ENCODE data around the gene FUT4.

GRCh38 chr11:94526645-94527438 is 16.9 kb upstream of the FUT4 start:
- no peak for TF ChIP-seq CTCF (IDR thresholded peaks at IDR 0.05 in 4 of 5, conservative IDR thresholded peaks at IDR 0.05 in 1 of 5)
- no peak for TF ChIP-seq POLR2A (IDR thresholded peaks at IDR 0.05)

Measured in gastrocnemius medialis (tissue), 4 donors.